Astrocyte (in vitro differentiated cells and primary cell): ENCODE measurements around the gene OR56B4.

Source experiments
- EZH2 ChIP-seq: IDR thresholded peaks from 2 replicates; pipeline ENCODE4 v1.6.1; 2012; ENCODE audit warnings: mild to moderate bottlenecking, low read length, inconsistent platforms; ENCODE audit not compliant: insufficient read depth
- TF ChIP-seq, protein P1 (sequence below): IDR thresholded peaks from 2 replicates; pipeline ENCODE4 v1.5.1; 2011; ENCODE audit warnings: low read depth, mild to moderate bottlenecking, inconsistent platforms, low read length, moderate library complexity; ENCODE audit not compliant: insufficient read depth

DNA sequence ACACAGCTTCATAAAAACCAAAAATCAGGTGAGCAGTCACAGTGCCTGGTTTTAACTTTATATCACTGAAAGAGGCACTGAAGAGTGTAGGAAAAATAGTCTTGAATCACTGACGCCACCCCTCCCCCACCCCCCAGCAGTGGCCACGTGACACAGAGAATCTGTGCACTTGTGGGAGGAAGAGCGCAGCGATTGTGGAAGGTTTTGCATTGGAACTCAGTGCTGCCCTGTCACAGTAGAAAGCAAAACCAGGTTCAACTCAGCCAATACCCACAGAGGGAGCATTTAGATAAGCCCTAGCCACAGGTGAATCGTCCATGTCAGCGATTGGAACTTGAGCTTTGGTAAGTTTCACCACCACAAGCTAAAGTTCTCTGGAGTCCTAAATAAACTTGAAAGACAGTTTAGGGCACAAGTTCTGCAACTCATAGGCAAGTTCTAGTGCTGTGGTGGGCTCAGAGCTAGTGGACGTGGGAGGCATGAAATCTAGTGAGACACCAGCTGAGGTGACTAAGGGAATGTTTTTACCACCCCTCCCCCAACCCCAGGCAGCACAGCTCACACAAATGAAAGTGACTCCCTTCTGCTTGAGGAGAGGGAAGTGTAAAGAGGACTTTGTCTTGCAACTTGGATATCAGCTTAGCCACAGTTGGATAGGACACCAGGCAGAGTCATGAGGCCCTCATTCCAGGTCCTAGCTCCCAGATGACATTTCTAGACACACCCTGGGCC lies 49.3 kb downstream of the OR56B4 start:
- TF ChIP-seq, protein P1, sequence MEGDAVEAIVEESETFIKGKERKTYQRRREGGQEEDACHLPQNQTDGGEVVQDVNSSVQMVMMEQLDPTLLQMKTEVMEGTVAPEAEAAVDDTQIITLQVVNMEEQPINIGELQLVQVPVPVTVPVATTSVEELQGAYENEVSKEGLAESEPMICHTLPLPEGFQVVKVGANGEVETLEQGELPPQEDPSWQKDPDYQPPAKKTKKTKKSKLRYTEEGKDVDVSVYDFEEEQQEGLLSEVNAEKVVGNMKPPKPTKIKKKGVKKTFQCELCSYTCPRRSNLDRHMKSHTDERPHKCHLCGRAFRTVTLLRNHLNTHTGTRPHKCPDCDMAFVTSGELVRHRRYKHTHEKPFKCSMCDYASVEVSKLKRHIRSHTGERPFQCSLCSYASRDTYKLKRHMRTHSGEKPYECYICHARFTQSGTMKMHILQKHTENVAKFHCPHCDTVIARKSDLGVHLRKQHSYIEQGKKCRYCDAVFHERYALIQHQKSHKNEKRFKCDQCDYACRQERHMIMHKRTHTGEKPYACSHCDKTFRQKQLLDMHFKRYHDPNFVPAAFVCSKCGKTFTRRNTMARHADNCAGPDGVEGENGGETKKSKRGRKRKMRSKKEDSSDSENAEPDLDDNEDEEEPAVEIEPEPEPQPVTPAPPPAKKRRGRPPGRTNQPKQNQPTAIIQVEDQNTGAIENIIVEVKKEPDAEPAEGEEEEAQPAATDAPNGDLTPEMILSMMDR: no peak
- TF ChIP-seq EZH2: no peak
